HG03520 (cell line): Measurements from ENCODE around the gene TEX14.
"Not testable (repeated sequence)": the region's sequence is repeated elsewhere in the genome, so short reads cannot be mapped to it uniquely, and the experiment has no call there.

ENCODE experiments used
- ATAC-seq: cut with Tn5 transposase; IDR thresholded peaks from one replicate; pipeline ENCODE4 v1.9.1; 2021; ENCODE audit warnings: mild to moderate bottlenecking, moderate library complexity; ENCODE audit not compliant: unreplicated experiment

The TEX14 gene

DNA sequence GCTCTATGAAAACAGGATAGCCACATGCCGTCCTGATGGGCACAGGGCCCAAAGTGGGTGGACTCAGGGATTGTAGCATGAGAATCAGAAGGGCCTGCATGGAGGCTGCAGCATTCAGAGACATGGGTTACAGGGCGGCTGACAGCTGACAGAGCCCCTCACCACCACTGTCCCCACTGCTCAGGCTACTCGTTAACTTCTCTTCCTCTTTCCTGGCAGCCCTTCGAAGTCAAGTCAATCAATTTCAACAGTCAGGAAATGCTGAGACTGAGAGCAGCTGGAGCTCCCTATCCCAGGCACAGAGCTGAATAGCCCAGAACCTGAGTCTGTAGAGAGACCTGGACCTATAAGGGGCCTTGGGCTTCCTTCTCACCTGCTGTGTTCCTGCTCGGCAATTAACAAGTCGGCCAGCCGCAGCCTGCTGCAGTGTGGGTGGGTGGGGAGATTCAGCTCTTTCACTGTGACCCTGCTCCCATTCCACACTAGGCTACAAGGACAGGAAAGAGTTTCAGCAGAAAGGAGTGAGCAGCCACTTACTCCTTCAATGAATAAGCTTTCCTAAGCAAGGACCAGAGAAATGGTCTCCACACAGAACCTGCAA is 76.9 kb downstream of the TEX14 start:
- no peak for ATAC-seq

DNA sequence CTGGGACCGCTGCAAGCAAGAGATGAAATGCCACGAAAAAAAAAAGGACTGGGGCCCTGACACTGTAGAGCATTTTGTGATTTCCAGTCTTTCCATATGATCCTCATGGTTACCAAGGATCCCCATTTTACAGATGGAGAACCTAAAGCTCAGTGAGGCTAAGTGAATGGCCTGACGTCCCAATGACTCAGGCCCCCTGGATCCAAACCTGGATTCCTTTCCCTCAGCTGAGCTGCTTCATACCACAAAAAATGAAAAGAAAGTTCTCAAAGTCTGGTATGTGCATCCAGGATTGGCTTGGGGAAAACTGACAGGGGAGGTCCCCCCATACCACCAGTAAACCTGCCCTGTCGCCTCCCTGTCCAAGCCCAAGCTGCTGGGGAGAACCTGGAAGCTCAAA is 80.5 kb downstream of the TEX14 start:
- ATAC-seq: no peak

DNA sequence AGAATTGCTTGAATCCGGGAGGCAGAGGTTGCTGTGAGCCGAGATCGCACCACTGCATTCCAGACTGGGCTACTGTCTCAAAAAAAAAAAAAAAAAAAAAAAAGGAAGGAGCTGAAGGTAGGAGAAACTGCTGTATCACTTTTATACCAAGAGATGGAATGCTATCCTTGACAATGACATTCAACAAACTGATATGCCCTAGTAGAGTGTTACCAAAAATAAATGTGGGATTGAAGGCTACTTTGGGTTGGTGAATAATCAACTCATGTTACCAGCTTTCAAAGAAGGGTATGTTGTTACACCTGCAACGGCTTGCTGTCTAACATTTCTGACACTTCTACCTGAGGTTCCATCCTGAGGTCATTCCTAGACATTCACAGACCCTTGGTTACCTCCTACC is 84.9 kb downstream of the TEX14 start:
- no peak for ATAC-seq

DNA sequence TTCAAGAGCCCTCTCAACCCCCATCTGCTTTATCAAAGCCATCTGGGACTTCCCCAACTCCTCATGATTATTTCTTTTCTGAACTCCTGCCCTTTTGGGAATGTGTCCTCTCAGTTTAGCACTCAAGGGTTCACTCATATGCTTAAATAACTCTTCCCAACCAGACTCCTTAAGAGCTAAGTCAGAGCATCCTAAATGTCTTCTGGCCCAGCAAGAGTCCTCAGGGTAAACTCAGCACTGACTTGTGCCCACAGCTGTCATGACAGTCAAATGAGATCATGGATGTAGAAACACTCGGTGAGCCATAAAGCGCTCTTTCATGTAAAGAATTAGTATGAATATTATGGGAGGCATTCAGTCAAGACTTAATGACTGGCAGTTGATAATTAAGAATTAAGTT is 85.9 kb downstream of the TEX14 start:
- no peak for ATAC-seq

DNA sequence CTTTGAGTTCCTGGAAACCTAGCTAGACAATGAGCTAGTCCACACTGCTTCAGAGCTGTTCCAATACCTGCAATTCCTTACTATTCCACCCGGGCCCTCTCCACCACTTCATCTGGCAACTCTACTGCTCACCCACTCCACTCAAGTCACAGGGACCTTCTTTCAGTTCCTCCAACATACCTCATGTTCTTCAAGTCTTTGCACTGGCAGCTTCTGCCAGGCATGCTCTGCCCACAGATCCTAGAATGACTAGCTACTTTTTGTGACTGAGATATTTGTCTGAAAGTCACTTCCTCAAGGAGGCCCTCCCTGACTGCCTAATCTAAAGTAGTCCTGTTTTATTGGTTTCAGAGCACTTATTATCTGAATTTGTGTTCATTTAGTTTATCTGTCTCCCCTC is 86.4 kb downstream of the TEX14 start:
- ATAC-seq: no peak

DNA sequence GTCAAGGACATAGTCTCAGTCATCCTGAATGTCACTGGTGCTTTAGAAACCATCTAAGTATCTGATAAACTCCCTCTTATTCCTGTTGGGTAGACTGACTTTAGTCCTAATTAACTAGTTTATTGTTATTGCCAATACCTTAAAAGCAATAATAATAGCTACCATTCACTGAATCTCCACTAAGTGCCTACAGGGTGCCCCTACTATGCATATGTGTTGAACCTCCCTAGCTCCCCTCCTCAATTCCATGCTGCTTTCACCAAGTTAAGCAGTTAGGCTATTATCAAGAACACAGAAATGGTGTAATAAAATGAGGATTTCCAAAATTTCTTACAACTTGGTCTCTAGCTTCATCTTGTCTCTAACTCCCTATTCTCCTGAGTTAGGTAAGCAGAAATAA is 89.9 kb downstream of the TEX14 start:
- no peak for ATAC-seq

DNA sequence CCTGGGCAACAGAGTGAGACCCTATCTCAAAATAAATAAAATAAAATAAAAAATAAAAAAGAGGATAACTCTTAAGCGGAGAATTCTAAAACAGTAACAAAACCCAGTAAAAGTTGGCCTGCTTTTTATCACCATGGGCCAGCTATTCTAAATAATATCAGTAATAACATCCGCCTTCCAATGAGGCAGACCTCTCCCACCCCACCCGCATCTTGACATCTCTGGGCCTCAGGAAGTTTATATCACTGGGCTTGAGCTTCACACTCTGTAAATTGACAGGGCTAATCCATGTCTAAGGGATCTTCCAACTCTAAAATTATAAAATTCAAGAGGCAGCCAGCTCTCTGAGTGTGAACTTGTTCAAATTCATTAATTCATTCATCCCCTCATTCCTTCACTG is 94.5 kb downstream of the TEX14 start:
- no peak for ATAC-seq

DNA sequence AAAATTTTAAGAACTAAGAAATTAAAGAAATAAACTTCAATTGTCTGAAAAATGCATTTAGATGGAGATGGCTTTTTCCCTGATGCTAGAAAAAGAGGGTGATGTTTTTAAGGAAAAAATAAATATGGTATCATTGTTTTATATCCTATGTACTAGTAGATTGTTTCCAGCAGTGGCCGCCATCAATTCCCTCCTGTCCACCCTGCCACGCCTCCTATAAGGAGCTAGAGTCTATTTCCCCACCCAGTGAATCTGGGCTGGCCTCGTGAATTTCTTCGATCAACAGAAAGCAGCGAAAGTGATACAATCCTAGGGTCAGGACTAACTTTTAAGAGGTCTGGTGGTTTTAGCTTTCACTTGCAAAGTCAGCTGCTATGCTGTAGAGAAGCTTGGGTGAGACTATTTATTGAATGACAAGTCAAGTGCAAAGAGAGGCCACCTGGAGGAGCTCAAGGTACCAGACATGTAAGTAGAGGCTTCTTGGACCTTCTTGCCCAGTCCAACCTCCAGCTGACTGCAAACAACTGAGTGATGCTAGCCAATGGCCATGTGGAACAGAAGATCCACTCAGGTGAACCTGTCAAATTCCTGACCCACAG is 96.6 kb downstream of the TEX14 start:
- no peak for ATAC-seq

DNA sequence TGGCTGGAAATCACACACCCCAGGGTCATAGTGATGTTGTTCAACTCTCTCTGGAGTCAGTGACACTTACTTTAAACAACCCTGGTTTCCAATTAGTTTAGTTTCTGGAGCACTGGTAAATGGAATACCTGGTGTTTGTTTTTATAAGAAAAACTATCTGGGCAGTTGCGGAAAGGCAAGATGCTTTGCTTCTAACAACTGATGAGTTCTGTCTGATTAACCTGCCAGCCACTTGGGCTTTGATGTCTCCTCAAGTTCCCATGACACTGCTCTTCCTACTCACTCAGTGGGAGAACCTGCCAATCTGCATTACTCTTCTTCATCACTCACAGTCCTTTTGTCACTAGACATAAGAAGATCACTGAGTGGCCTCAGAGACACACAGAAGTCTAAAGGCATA is 98.7 kb downstream of the TEX14 start:
- ATAC-seq: no peak

DNA sequence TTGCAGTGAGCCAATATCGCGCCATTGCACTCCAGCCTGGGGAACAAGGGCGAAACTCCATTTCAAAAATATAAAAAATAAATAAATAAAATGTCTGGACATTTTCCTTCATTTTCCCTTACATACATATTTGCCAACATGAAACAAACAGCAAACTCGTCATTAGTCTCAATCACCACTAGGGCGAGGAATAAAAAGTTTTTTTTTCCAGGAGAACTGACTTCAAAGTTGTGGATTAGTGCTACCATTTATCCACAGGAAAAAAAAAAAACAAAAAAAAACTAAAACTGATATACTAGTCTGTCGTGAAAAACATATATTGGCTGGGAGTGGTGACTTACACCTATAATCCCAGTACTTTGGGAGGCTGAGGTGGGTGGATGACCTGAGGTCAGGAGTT is 100.4 kb downstream of the TEX14 start:
- ATAC-seq: no peak

DNA sequence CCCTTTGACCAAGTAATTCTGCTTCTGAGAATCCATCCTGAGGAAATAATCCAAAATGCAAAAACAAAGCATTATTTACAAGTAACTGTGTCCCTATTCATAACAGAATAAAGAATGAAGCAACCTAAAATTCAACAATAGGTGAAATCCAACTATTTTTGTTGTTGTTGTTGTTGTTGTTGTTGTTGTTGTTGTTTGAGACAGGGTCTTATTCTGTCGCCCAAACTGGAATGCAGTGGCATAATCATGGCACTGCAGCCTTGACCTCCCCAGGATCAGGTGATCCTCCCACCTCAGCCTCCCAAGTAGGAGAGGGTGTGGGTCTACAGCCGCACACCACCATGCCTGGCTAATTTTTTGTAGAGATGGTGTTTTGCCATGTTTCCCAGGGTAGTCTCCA is 101.5 kb downstream of the TEX14 start:
- no peak for ATAC-seq

DNA sequence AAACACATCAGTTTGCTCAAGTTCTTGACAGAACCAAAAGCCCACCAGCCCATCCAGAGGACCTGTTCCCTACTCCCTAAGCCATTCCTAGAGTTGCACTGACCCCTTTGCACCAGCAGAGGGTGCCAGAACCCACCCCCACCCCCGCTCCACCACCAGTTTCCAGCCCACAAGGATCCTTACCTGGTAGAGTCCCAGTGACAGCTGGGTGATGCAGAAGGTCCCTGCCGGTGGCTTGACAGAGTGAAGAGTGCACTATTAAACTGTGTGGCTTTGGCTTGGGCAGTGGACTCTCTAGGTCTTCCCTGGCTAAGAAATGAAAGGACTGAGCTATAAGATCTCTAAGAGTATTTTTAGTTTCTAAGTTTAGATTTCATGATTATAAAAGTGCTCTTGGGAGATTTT is 104.1 kb downstream of the TEX14 start:
- ATAC-seq: no peak

DNA sequence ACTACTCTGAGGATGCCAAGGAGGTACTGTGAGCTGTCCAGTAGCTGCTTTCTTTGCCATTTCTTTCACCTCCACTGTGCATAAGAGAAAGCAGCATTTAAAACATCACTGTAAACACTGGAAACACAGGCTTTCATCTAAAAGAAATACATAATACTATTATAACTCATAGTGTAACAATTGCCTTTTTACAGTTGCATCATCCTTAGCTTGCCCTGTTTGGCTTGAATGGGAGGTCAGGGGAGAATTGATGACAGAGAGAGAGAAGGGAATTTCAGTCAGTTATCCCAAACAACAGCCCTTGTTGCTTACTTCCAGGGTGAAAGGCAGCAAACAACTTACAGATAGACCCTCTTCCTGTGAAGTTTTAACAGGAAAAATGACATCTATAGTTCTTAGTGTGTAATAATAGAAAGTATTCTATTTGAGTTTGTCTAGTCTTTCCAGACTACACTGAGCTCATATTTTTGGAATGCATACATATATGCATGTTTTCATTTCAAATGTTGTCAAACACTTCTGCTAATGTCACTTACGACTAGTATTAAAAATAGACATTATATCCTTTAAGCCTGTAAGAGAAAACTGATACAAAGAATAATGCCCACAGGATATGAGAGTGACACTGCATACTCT is 105.7 kb downstream of the TEX14 start:
- ATAC-seq: no peak

DNA sequence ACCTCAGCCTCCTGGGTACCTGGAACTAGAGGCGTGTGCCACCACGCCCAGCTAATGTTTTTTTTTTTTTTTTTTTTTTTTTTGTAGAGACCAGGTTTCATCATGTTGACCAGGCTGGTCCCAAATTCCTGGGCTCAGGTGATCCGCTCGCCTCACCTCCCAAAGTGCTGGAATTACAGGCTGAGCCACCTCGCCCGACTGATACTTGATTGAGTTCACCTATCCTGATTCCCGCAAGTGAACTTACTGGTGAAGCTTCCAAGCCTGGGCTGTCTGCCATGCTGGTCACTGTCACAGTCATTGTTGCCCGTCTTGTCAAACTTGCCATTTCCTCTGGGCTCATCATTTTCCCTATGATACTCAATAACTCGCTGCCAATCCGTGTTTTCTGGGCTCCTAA is 106.3 kb downstream of the TEX14 start:
- no peak for ATAC-seq

DNA sequence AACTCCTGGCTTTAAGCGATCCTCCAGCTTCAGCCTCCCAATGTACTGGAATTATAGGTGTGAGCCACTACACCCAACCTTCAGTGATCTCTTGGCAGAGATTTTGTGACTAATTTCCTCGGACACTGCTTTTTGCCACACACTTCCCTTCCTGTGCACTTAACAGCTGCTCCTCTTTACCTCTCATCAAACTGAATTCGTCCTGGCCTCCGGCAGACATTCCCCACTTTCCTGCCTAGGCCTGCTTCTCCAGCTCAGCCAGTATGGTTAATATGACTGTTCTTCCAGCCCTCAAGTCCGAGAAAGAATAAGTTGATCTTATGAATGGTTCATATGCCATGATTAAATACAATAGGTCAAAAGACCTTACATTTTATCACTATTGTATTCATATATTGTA is 108.4 kb downstream of the TEX14 start:
- no peak for ATAC-seq

DNA sequence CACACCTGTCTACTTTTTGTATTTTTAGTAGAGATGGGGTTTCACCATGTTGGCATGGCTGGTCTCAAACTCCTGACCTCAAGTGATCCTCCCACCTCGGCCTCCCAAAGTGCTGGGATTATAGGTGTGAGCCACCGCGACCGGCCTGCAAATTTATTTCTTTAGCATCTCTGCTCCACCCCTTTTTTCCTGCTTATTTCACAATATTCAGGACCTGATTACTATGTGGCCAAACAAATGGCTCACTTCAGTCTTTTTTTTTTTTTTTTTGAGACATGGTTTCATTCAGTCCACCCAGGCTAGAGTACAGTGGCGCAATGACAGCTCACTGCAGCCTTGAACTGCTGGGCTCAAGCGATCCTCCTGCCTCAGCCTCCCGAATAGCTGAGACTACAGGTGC is 109.1 kb downstream of the TEX14 start:
- not testable (repeated sequence) for ATAC-seq

DNA sequence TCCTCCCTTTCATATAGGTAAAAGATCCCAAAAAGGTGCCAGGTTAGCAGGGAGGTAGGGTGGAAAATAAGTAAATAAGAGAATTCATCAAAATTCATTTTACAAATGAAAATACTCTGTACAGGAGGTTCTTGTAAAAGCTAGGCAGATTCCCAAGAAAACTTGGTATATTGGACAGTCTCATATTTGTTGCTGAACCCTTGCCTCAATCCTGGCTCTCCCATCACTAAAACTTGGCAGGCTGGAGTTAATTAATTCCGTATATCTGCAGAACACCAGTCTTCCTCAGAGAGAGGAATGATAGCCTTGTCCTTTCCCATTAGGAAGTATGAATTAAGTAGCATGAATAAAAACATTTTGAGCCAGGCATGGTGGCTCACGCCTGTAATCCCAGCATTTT is 111.2 kb downstream of the TEX14 start:
- ATAC-seq: no peak

DNA sequence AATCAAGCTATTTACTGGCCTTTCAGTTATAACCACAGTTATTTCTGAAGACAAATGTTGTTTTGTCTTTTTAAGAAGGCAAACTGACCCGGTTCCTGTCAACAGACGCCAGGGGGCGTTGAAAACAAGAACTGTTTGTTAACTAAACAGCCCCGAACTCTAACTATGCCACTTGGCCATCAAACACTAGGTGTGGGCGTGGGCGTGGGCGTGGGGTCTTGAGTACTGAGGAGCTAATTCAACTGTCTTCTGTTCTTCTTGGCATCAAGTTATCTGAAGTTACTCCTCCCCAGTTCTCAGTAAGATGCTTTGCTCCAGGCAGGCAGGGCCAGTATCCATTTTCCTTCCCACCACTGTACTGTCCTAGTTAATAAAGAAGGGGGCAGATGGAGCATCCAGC is 114.1 kb downstream of the TEX14 start:
- no peak for ATAC-seq

DNA sequence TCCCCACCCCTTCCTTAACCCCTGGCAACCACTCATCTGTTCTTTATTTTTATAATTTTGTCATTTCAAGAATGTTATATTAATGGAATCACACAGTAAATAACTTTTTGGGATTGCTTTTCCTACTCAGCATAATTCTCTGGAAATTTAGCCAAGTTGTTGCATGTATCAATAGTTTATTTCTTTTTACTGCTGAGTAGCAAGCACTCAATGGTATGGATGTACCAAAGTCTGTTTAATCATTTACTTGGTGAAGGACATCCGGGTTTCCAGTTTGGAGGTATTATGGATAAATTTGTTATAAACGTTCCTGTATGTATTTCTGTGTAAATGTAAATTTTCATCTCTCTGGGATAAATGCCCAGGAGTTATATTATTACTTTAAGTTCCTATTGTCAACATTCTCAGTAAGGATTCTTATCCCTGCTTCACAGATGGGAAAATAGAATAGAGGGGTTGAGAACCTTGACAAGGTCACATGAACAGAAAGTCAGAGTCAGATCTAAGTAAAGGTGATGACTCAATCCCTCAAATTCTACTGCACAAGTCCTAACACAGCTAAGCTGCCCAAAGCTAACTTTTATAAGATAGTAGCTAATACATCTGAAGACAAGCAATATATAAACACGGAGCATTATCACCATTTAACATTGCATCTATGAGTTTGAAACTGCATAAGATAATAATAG is 115.0 kb downstream of the TEX14 start:
- ATAC-seq: no peak

DNA sequence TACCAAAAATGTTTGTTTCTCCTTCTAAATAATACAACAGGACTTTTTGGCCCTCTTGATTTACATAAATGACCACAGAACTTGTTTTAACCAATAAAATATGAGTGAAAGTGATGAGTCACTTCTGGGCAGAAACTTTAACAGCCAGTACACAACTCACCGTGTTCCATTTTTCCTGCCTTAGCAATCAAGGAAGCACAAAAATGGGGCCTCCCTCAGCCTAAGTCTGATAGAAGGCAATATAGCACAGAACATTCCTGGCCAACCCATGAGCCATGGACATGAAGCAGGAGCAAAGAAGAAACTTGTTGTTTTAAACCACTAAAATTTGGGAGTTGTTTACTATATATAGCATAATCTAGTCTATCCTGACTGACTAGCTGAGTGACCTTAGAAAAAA is 116.3 kb downstream of the TEX14 start:
- no peak for ATAC-seq

DNA sequence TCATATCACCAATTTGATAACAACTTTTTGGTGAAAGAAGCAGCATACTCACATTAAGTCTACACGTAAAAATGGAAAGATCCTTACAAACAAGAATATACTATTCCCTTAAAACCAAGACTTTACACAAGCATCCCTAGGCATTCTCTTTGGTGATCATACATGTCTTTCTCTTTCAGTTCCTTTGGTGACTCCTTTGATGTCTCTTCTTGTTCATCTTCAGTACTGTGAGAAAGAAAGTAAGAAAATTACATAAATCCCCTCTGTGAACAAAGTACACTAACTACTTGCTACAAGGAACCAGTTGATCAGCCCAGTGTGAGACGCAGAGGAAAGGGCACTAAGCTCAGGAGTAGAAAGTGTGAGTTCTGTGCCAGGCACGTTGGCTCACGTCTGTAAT is 117.8 kb downstream of the TEX14 start:
- no peak for ATAC-seq

DNA sequence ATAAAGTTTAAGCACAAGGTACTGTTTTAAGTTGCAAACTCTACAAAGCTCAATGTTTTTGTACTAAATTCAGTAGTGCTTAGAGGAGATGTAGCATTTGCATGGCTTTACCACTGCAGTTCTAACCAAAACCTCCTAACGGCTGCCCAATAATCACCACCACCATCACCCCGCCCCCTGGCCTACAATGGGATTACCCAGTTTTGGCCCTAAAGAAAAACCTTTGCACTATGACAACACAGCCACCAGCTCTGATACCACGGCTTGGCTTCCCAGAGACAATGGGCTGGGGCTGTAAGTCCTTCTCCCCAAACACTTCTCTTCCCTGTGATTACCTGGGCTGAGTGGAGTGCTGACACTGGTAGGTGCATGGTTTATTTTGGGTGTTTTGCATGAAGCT is 119.0 kb downstream of the TEX14 start:
- no peak for ATAC-seq
